DND-41 (cell line): ENCODE data around the gene TMEM175.

Source experiments
- CTCF ChIP-seq: IDR thresholded peaks from 2 replicates; pipeline ENCODE4 v1.5.1; 2012; ENCODE audit warnings: borderline replicate concordance, low read length, moderate library complexity, mild to moderate bottlenecking; ENCODE audit not compliant: poor library complexity, severe bottlenecking; ENCODE audit errors: extremely low read depth
- EZH2 ChIP-seq: IDR thresholded peaks from 3 replicates; pipeline ENCODE4 v1.6.1; 2012; ENCODE audit warnings: borderline replicate concordance, low read depth, mild to moderate bottlenecking, moderate library complexity, low read length, inconsistent platforms; ENCODE audit not compliant: severe bottlenecking

- no peak for TF ChIP-seq CTCF
- TF ChIP-seq EZH2: no peak
Observed at GRCh38 chr4:888029-888428, 44.2 kb upstream of the TMEM175 start.
